HG02981 (cell line): Measurements from ENCODE around the gene SH2D2A.

Experiments used
- ATAC-seq: cut with Tn5 transposase; IDR thresholded peaks from one replicate; pipeline ENCODE4 v1.9.1; 2021; ENCODE audit warnings: mild to moderate bottlenecking, moderate library complexity; ENCODE audit not compliant: unreplicated experiment

SH2D2A gene

GRCh38 chr1:156805766-156806511 is 10.7 kb downstream of the SH2D2A start:
- ATAC-seq, result no peak

- no peak for ATAC-seq
Measured at GRCh38 chr1:156804572-156805243, 11.9 kb downstream of the SH2D2A start.

GRCh38 chr1:156804026-156804425 is 12.6 kb downstream of the SH2D2A start:
- no peak for ATAC-seq

GRCh38 chr1:156803086-156803851 is 13.4 kb downstream of the SH2D2A start:
- ATAC-seq, result no peak

- no peak for ATAC-seq
Measured at GRCh38 chr1:156802421-156802935, 14.2 kb downstream of the SH2D2A start.

- no peak for ATAC-seq
Measured at GRCh38 chr1:156801409-156802121, 15.1 kb downstream of the SH2D2A start.

GRCh38 chr1:156797212-156797871 is 19.3 kb downstream of the SH2D2A start:
- no peak for ATAC-seq

GRCh38 chr1:156796340-156797097 is 20.1 kb downstream of the SH2D2A start:
- no peak for ATAC-seq

GRCh38 chr1:156795787-156796186 is 20.9 kb downstream of the SH2D2A start:
- ATAC-seq, result no peak

- ATAC-seq, result no peak
Measured at GRCh38 chr1:156795374-156795733, 21.3 kb downstream of the SH2D2A start.

GRCh38 chr1:156794506-156795373 is 21.9 kb downstream of the SH2D2A start:
- no peak for ATAC-seq

- no peak for ATAC-seq
Measured at GRCh38 chr1:156789621-156790318, 26.9 kb downstream of the SH2D2A start.

- no peak for ATAC-seq
Measured at GRCh38 chr1:156788136-156788535, 28.5 kb downstream of the SH2D2A start.

- ATAC-seq, result no peak
Measured at GRCh38 chr1:156786640-156787039, 30.0 kb downstream of the SH2D2A start.

GRCh38 chr1:156785458-156785857 is 31.2 kb downstream of the SH2D2A start:
- no peak for ATAC-seq

- no peak for ATAC-seq
Measured at GRCh38 chr1:156781585-156782186, 35.0 kb downstream of the SH2D2A start.

- no peak for ATAC-seq
Measured at GRCh38 chr1:156777573-156777972, 39.1 kb downstream of the SH2D2A start.

- ATAC-seq, result no peak
Measured at GRCh38 chr1:156776942-156777341, 39.7 kb downstream of the SH2D2A start.
